ENCODE measurements around the gene LYPD6B.
"Not testable (repeated sequence)": the region's sequence is repeated elsewhere in the genome, so short reads cannot be mapped to it uniquely, and the experiment has no call there.

Gene LYPD6B

DNA sequence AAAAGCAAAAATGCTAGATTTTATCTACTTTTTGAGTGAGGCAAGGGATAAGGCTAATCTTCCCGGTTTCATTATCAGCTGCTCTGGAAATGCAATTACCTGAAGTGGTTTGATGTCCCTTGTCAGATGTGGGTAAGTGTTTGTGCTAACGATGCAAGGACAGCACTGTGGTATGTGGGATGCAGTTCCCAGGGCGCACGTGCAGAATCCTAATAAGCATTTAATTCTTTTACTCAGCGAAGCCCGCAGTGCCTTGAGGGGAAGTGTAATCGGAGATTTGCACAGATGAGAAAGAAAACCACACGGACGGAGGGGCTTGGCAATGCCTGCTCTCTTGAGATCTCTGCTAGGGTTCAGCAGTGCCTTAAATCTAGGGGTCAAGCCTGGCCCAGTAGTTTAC lies 183.4 kb downstream of the LYPD6B start:
- DNase-seq = no peak

GRCh38 chr2:149223472-149224095 lies 185.1 kb downstream of the LYPD6B start:
- no peak for DNase-seq

DNA sequence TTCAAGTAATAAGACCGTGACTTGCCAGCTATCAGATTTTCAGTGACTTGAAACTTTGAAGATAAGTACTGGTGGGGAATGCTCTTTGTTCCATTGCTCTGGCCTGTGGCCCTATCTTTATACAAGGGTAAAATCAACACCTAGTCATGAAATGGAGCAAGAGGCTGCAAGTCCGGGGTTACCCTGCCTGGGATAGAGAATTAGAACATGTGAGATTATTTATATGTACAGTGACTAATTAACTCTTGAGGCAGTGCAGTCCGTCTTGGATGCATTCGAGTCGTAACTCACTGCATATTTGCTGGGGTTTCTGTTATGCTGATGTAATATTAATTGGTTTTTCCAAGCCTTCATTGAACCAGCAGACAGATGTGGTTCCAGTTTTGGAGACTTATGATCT lies 186.0 kb downstream of the LYPD6B start:
- DNase-seq = no peak

DNA sequence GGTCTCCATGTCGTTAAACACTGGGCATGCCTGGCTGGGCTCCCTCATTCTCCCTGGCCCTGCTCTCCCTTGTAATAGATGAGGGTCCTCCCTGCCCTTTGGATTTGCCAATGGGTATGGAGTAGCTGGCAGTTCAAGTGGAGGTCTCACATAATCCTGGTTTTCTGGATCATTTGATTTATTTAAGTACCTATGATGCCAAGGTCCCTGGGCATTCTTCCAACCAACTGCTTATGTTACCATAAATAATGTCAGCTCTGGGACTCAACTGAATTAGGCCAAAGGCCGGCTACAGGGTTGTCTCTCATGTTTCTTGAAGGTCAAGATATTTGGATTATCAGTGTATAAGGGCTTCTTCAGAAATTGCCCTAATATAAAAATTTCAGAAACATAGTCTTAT lies 186.9 kb downstream of the LYPD6B start:
- DNase-seq = no peak

DNA sequence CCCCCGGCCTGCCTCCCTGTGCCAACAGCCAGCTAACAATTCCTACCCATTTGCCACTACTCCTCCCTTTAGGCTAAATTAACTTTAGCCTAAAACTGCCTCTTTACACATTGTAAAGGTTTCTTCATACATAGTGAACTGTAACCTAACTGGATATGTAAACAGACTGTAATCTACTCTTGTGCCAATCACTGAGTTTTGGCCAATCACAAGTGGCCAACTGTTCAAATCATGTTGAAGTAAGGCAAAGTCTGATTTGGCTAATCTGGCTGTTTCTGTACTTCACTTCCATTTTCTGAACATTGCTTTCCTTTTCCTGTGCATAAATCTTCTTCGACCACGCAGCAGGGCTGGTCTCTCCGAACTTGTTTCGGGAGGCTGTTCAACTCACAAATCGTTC lies 188.3 kb downstream of the LYPD6B start:
- DNase-seq = no peak

GRCh38 chr2:149235816-149236375 lies 197.4 kb downstream of the LYPD6B start:
- no peak for DNase-seq

DNA sequence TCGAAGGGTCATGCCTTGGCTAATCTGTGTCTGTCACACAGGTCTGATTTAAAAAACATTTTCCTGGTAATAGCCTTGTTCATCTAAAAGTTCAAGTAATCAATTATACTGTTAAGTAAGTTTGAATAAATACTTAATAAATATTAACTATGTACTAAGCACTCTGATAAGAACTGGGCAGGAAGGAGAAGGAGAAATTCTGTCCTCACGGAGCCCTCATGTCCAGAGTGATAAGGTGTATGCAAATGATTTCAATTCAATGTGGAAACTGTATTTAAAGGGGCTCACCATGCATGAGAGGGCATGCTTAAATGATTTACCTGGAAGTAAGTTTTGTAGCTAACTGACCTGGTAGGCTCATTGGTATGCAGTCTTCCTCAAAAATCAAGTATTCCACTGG lies 197.9 kb downstream of the LYPD6B start:
- DNase-seq = no peak

GRCh38 chr2:149246186-149246585 lies 207.7 kb downstream of the LYPD6B start:
- DNase-seq = no peak

DNA sequence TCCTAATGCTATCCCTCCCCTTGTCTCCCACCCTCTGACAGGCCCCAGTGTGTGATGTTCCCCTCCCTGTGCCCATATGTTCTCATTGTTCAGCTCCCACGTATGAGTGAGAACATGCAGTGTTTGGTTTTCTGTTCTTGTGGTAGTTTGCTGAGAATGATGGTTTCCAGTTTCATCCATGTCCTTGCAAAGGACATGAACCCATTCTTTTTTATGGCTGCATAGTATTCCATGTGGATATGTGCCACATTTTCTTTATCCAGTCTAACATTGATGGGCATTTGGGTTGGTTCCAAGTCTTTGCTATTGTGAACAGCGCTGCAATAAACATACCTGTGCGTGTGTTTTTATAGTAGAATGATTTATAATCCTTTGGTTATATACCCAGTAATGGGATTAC lies 212.9 kb downstream of the LYPD6B start:
- not testable (repeated sequence) for DNase-seq

GRCh38 chr2:149256877-149257276 lies 218.4 kb downstream of the LYPD6B start:
- DNase-seq = not testable (repeated sequence)

DNA sequence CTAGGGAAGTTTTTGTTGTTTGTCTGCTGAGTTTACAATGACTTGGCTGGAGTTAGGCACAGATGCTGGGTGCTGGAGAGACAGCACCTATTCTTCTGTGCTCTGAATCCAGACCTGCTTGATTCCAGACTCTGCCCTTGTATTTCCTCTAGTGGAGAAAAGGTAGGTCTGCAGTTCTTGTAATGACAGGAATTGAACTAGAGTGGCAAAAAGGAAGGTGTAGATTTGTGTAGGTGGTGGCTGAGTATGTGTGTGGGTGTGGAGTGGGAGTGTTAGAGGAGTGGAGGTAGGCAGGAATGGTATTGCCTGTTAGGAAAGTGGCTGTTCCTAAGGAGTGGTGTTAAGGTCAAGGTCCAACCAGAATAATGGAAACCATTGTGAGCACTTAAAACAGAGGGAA lies 220.0 kb downstream of the LYPD6B start:
- DNase-seq = no peak

- DNase-seq = no peak
Measured at GRCh38 chr2:149259136-149259535, 220.6 kb downstream of the LYPD6B start.

DNA sequence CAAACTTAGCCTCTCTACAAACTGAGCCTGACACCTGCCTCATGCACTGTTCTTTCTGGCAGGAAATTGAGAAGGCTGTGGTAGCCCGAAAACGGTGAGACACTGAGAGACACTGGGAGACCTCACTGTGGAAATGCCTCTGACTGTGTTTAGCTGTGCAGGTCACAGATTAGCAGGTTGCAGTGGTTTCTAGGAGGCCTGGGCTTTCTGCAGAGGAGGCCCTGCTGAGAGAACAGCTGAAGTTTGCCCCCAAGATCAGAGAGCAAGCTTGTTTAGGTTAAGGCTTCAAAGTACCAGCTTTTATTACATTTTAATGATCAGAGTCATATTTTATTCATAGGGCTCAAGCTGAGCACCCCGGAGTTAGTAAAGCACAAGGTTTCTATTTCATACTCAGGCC lies 223.2 kb downstream of the LYPD6B start:
- DNase-seq = no peak
